ENCODE data around the gene SPIB.

GRCh38 chr19:50380751-50381151 lies 38.0 kb upstream of the SPIB start:
- TF ChIP-seq EP300 (IDR thresholded peaks at IDR 0.05) (no peak), POLR2AphosphoS5 (IDR thresholded peaks at IDR 0.05) (no peak), POLR2A (IDR thresholded peaks at IDR 0.05) (no peak)
- TF ChIP-seq, protein P1, sequence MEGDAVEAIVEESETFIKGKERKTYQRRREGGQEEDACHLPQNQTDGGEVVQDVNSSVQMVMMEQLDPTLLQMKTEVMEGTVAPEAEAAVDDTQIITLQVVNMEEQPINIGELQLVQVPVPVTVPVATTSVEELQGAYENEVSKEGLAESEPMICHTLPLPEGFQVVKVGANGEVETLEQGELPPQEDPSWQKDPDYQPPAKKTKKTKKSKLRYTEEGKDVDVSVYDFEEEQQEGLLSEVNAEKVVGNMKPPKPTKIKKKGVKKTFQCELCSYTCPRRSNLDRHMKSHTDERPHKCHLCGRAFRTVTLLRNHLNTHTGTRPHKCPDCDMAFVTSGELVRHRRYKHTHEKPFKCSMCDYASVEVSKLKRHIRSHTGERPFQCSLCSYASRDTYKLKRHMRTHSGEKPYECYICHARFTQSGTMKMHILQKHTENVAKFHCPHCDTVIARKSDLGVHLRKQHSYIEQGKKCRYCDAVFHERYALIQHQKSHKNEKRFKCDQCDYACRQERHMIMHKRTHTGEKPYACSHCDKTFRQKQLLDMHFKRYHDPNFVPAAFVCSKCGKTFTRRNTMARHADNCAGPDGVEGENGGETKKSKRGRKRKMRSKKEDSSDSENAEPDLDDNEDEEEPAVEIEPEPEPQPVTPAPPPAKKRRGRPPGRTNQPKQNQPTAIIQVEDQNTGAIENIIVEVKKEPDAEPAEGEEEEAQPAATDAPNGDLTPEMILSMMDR (IDR thresholded peaks at IDR 0.05), result no peak

Data from sigmoid colon (tissue), 4 donors.